K562 (cell line): Measurements from ENCODE around the gene ID4. TPM values are rescaled to one million over a fixed set of nuclear protein-coding genes. Genes with fewer than 3 reads are reported as not detected.

ENCODE experiments used
- ATAC-seq: fragments of 200-7000 bp; cut with Tn5 transposase; 3 replicates; pipeline ENCODE4 v1.9.1; 2020; ENCODE audit warnings: moderate library complexity
- BruUV-seq: library from RNA; stranded (reverse); fragments of 400-500 nt; replicated peaks from 2 replicates; lab custom pipeline; 2021; lab: Mats Ljungman, UMichigan
- CTCF ChIA-PET: fragments of 300-600 bp; formaldehyde crosslinking; extraction: SDS; loops from one replicate; lab custom pipeline; 2021; ENCODE audit warnings: low intra/inter-chr PET ratio; lab: Yijun Ruan, JAX
- POLR2A ChIA-PET: fragments of 300-600, 350-650 bp; sonication (Branson Sonifier 250); formaldehyde crosslinking; extraction: SDS; loops from one replicate; lab custom pipeline; 2021; ENCODE audit warnings: antibody characterized with exemption, inconsistent platforms; lab: Yijun Ruan, JAX
- DNase-seq, 4 experiments: peaks; one replicate each; pipeline versions ENCODE4 v3.0.0 to v3.0.0-alpha.2; 2011 to 2018; ENCODE audit warnings: low spot score in 3 of 4, mixed read lengths in 3 of 4; ENCODE audit errors: extremely low read depth in 1 of 4
- FAIRE-seq: peaks from 2 replicates; lab custom pipeline; 2011; peaks lifted over from hg19 to GRCh38; lab: Jason Lieb, UNC
- H2AFZ ChIP-seq: 2 replicates; pipeline ENCODE4 v1.6.0; 2011; ENCODE audit warnings: low read depth, low read length, control low read depth, inconsistent platforms
- H3K27ac ChIP-seq: fragments of 200-600 bp; 3 replicates; pipeline ENCODE4 v1.8.0; 2011; ENCODE audit warnings: low read depth, mild to moderate bottlenecking, control low read depth, inconsistent platforms, low read length, moderate library complexity, mixed read lengths; ENCODE audit errors: extremely low read depth
- H3K27me3 ChIP-seq, 2 experiments: fragments of 300-600 bp in 1 of 2; 2 replicates in 1 of 2; 3 replicates in 1 of 2; pipeline versions ENCODE4 v1.6.0 to v1.8.0; 2011; ENCODE audit warnings: inconsistent platforms in 2 of 2, low read length in 2 of 2, mild to moderate bottlenecking in 1 of 2, mixed read lengths in 1 of 2, moderate library complexity in 1 of 2; ENCODE audit not compliant: control insufficient read depth in 2 of 2, insufficient read depth in 2 of 2
- H3K36me3 ChIP-seq: fragments of 300-600 bp; 3 replicates; pipeline ENCODE4 v1.8.0; 2011; ENCODE audit warnings: mild to moderate bottlenecking, low read length, inconsistent platforms; ENCODE audit not compliant: control insufficient read depth, insufficient read depth
- H3K4me1 ChIP-seq, 2 experiments: fragments of 200-600 bp in 1 of 2; replicated peaks in 1 of 2; 2 replicates in 1 of 2; 3 replicates in 1 of 2; pipeline versions ENCODE4 v1.5.1 to v1.8.0; 2011; ENCODE audit warnings: inconsistent platforms in 2 of 2, low read length in 2 of 2, mild to moderate bottlenecking in 1 of 2, mixed read lengths in 1 of 2, moderate library complexity in 1 of 2; ENCODE audit not compliant: control insufficient read depth in 2 of 2, insufficient read depth in 2 of 2
- H3K4me2 ChIP-seq: 2 replicates; pipeline ENCODE4 v1.6.1; 2011; ENCODE audit warnings: low read length, control low read depth, inconsistent platforms, mixed read lengths; ENCODE audit not compliant: insufficient read depth
- H3K4me3 ChIP-seq: fragments of 200-600 bp; sonication (generic), shearing (Covaris generic); 2 replicates; pipeline ENCODE4 v1.5.1; 2016; ENCODE audit warnings: control low read depth, inconsistent platforms
- H3K79me2 ChIP-seq: fragments of 200-600 bp; 3 replicates; pipeline ENCODE4 v1.8.0; 2011; ENCODE audit warnings: low read length, inconsistent platforms; ENCODE audit not compliant: control insufficient read depth, insufficient read depth
- H3K9ac ChIP-seq, 2 experiments: 2 replicates each; pipeline versions ENCODE4 v1.6.0 to v1.6.1; 2011; ENCODE audit warnings: low read depth in 2 of 2, low read length in 2 of 2, control low read depth in 1 of 2, inconsistent platforms in 1 of 2, mild to moderate bottlenecking in 1 of 2, mixed read lengths in 1 of 2; ENCODE audit not compliant: insufficient read depth in 1 of 2
- H3K9me1 ChIP-seq: one replicate; pipeline ENCODE4 v1.6.0; 2011; ENCODE audit warnings: inconsistent platforms, mild to moderate bottlenecking, low read length, moderate library complexity; ENCODE audit not compliant: control insufficient read depth, insufficient read depth
- H3K9me3 ChIP-seq: replicated peaks from 2 replicates; pipeline ENCODE4 v1.5.1; 2011; ENCODE audit warnings: low read depth, low read length, inconsistent platforms; ENCODE audit not compliant: control insufficient read depth, insufficient read depth
- H4K20me1 ChIP-seq: replicated peaks from 2 replicates; pipeline ENCODE4 v1.6.1; 2011; ENCODE audit warnings: low read length, inconsistent platforms, mixed read lengths; ENCODE audit not compliant: control insufficient read depth, insufficient read depth
- LEF1 ChIP-seq: fragments of 450-650 bp; IDR thresholded peaks from 2 replicates; pipeline ENCODE4 v1.6.1; 2016; ENCODE audit warnings: mild to moderate bottlenecking
- NUFIP1 ChIP-seq: fragments of 450-650 bp; IDR thresholded peaks from 2 replicates; pipeline ENCODE4 v1.6.1; 2018; ENCODE audit not compliant: partially characterized antibody
- ZNF174 ChIP-seq: fragments of 250-450 bp; sonication (Bioruptor Pico); IDR thresholded peaks from 2 replicates; pipeline ENCODE4 v1.4.0; 2020; ENCODE audit warnings: mild to moderate bottlenecking
- WGBS: fragments of 100-300 bp; shearing (Covaris generic); methylation state at CpG from one replicate; pipeline ENCODE4 v1.1.6; 2016; ENCODE audit warnings: low coverage, mixed read lengths; ENCODE audit not compliant: insufficient coverage; ENCODE audit errors: missing lambda C conversion rate; 5-methylcytosine and 5-hydroxymethylcytosine counted together
- in situ Hi-C: fragments of 300-500 bp; cut with MboI; formaldehyde crosslinking; loops from 4 replicates; pipeline ENCODE4 v1.15.0; 2018; ENCODE audit warnings: inconsistent platforms, mixed read lengths
- intact Hi-C: fragments of 100-400 bp; cut with micrococcal nuclease; formaldehyde crosslinking; loops from 2 replicates; pipeline ENCODE4 v1.14.2; 2022
- polyA plus RNA-seq, 8 experiments: library from polyadenylated mRNA; depleted of rRNA in 4 of 8; stranded (reverse) in 5 of 8; unstranded in 3 of 8; fragments of >200 nt; fragmentation: Nextera tagmentation in 2 of 8; fragmentation: Illumina TruSeq in 1 of 8; extraction: Ambion mirVana in 2 of 8; extraction: Trizol in 1 of 8; gene quantifications; 2 replicates each; pipeline versions ENCODE4 v1.2.1 to v1.2.3, GENCODE V29; 2011 to 2014; ENCODE audit warnings: inconsistent platforms in 1 of 8, missing spikeins in 1 of 8
- total RNA-seq, 7 experiments: library from RNA; depleted of rRNA in 6 of 7; stranded (reverse); fragments of >200 nt in 6 of 7; fragmentation: Illumina TruSeq in 2 of 7; extraction: Trizol in 2 of 7; gene quantifications; 2 replicates each; pipeline versions ENCODE4 v1.2.1 to v1.2.3, GENCODE V29; 2011 to 2021; ENCODE audit warnings: low replicate concordance in 1 of 7
- TF ChIP-seq, protein P1 (sequence below): fragments of 450-650 bp; formaldehyde crosslinking; IDR thresholded peaks from 2 replicates; pipeline ENCODE4 v1.4.0; 2022; ENCODE audit warnings: mild to moderate bottlenecking, moderate library complexity
- TF ChIP-seq, protein P2 (sequence below): fragments of 250-450 bp; sonication (Bioruptor Pico); IDR thresholded peaks from 2 replicates; pipeline ENCODE4 v1.5.0; 2022; ENCODE audit warnings: mild to moderate bottlenecking
- TF ChIP-seq, protein P3 (sequence below): fragments of 250-450 bp; sonication (Bioruptor Pico); IDR thresholded peaks from 2 replicates; pipeline ENCODE4 v1.5.0; 2020; ENCODE audit warnings: mild to moderate bottlenecking
- TF ChIP-seq, protein P4 (sequence below): fragments of 450-650 bp; IDR thresholded peaks from 2 replicates; pipeline ENCODE4 v1.6.1; 2018; ENCODE audit warnings: mild to moderate bottlenecking, low read depth; ENCODE audit not compliant: partially characterized antibody

Gene ID4
- total and polyA plus RNA-seq, 9 of the 15 experiments (the other 6 are each of a cell fraction or from before 2014, with no cell fraction given) = not detected

- TF ChIP-seq ZNF174 (CRISPR knock-in tag) = no peak
- TF ChIP-seq, protein P1, sequence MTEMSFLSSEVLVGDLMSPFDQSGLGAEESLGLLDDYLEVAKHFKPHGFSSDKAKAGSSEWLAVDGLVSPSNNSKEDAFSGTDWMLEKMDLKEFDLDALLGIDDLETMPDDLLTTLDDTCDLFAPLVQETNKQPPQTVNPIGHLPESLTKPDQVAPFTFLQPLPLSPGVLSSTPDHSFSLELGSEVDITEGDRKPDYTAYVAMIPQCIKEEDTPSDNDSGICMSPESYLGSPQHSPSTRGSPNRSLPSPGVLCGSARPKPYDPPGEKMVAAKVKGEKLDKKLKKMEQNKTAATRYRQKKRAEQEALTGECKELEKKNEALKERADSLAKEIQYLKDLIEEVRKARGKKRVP (CRISPR knock-in tag) = no peak
Measured at GRCh38 chr6:19852090-19852457, 14.9 kb downstream of the ID4 start (continued).

GRCh38 chr6:19852927-19853326, 15.8 kb downstream of the ID4 start:
- no peak overlapping the region for H3K9ac ChIP-seq
- H3K9me1 ChIP-seq = no peaks in the 10 kb centered on the region
- ATAC-seq (no peak), FAIRE-seq (no peak), DNase-seq (no peak)
- H3K9me3 ChIP-seq = no peaks in the 10 kb centered on the region
- no peak overlapping the region for H3K4me2 ChIP-seq
- H3K4me1 ChIP-seq = no peaks in the 10 kb centered on the region; a peak in 1 of 5 replicates
- no TSS peak for BruUV-seq
- TF ChIP-seq, protein P2, sequence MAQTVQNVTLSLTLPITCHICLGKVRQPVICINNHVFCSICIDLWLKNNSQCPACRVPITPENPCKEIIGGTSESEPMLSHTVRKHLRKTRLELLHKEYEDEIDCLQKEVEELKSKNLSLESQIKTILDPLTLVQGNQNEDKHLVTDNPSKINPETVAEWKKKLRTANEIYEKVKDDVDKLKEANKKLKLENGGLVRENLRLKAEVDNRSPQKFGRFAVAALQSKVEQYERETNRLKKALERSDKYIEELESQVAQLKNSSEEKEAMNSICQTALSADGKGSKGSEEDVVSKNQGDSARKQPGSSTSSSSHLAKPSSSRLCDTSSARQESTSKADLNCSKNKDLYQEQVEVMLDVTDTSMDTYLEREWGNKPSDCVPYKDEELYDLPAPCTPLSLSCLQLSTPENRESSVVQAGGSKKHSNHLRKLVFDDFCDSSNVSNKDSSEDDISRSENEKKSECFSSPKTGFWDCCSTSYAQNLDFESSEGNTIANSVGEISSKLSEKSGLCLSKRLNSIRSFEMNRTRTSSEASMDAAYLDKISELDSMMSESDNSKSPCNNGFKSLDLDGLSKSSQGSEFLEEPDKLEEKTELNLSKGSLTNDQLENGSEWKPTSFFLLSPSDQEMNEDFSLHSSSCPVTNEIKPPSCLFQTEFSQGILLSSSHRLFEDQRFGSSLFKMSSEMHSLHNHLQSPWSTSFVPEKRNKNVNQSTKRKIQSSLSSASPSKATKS (CRISPR knock-in tag) = no peak
- TF ChIP-seq, protein P3, sequence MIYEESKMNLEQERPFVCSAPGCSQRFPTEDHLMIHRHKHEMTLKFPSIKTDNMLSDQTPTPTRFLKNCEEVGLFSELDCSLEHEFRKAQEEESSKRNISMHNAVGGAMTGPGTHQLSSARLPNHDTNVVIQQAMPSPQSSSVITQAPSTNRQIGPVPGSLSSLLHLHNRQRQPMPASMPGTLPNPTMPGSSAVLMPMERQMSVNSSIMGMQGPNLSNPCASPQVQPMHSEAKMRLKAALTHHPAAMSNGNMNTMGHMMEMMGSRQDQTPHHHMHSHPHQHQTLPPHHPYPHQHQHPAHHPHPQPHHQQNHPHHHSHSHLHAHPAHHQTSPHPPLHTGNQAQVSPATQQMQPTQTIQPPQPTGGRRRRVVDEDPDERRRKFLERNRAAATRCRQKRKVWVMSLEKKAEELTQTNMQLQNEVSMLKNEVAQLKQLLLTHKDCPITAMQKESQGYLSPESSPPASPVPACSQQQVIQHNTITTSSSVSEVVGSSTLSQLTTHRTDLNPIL (CRISPR knock-in tag) = no peak
- TF ChIP-seq LEF1 = no peak
- TF ChIP-seq NUFIP1 = no peak
- TF ChIP-seq, protein P4, sequence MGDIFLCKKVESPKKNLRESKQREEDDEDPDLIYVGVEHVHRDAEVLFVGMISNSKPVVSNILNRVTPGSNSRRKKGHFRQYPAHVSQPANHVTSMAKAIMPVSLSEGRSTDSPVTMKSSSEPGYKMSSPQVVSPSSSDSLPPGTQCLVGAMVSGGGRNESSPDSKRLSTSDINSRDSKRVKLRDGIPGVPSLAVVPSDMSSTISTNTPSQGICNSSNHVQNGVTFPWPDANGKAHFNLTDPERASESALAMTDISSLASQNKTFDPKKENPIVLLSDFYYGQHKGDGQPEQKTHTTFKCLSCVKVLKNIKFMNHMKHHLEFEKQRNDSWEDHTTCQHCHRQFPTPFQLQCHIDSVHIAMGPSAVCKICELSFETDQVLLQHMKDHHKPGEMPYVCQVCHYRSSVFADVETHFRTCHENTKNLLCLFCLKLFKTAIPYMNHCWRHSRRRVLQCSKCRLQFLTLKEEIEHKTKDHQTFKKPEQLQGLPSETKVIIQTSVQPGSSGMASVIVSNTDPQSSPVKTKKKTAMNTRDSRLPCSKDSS = no peak
- 0% methylated on average over 6 of the region's 6 CpGs for WGBS
- H2AFZ ChIP-seq = no peak overlapping the region
- no peak overlapping the region for H3K4me3 ChIP-seq
- intact Hi-C loops (loop anchor here (1.0 to 5.0 kb wide), 2 partner anchors 204 to 1257 kb away; no protein-coding TSS in a partner anchor), in situ Hi-C loops (loop anchor here (25.0 kb wide), 1 partner anchor 1266 kb away; no protein-coding TSS in a partner anchor)
- H3K36me3 ChIP-seq = no peaks in the 10 kb centered on the region
- CTCF ChIA-PET = interaction anchor here (1.4 kb wide), 1 partner anchor 1528 kb away, joined by 3 read pairs; no protein-coding TSS in a partner anchor
- no peaks in the 10 kb centered on the region for H3K79me2 ChIP-seq
- H4K20me1 ChIP-seq = no peaks in the 10 kb centered on the region
- POLR2A ChIA-PET = no interaction called here
- H3K27me3 ChIP-seq = peaks cover 7 to 16% of the 10 kb centered on the region in 2 experiments; a peak in 3 of 5 replicates
- H3K27ac ChIP-seq = no peak overlapping the region
